Thyroid gland (tissue), 4 donors: ENCODE measurements around the gene FASTKD3.

Experiments
- POLR2A ChIP-seq, 2 donors: fragments of 450-650 bp; IDR thresholded peaks; one replicate each; pipeline ENCODE4 v1.6.1; 2017; ENCODE audit warnings: antibody characterized with exemption in 2 of 2, mild to moderate bottlenecking in 2 of 2, moderate library complexity in 1 of 2
- TF ChIP-seq, protein P1 (sequence below), 6 experiments: fragments of 200-600 bp in 3 of 6; fragments of 450-650 bp in 3 of 6; sonication (generic) in 3 of 6; IDR thresholded peaks; one replicate each; pipeline ENCODE4 v1.5.1; 2016 to 2019; ENCODE audit warnings: antibody characterized with exemption in 6 of 6, mild to moderate bottlenecking in 2 of 6, inconsistent platforms in 1 of 6, moderate library complexity in 1 of 6

DNA sequence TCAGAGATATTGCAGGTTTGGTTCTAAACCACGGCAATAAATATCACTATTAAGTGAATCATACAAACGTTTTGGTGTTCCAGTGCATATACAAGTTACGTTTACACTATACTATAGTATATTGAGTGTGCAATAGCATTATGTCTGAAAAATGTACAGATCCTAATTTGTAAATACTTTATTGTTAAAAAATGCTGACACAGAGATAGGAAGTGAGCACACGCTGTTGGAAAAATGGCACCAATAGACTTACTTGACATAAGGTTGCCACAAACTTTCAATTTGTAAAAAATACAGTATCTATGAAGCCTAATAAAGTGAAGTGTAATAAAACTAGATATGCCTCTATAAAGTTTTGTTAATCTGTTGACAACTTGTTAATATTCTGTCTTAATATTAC lies 33.8 kb downstream of the FASTKD3 start:
- TF ChIP-seq, protein P1, sequence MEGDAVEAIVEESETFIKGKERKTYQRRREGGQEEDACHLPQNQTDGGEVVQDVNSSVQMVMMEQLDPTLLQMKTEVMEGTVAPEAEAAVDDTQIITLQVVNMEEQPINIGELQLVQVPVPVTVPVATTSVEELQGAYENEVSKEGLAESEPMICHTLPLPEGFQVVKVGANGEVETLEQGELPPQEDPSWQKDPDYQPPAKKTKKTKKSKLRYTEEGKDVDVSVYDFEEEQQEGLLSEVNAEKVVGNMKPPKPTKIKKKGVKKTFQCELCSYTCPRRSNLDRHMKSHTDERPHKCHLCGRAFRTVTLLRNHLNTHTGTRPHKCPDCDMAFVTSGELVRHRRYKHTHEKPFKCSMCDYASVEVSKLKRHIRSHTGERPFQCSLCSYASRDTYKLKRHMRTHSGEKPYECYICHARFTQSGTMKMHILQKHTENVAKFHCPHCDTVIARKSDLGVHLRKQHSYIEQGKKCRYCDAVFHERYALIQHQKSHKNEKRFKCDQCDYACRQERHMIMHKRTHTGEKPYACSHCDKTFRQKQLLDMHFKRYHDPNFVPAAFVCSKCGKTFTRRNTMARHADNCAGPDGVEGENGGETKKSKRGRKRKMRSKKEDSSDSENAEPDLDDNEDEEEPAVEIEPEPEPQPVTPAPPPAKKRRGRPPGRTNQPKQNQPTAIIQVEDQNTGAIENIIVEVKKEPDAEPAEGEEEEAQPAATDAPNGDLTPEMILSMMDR (IDR thresholded peaks at IDR 0.05), result no peak
- no peak for TF ChIP-seq POLR2A (IDR thresholded peaks at IDR 0.05)
